Lower leg skin (tissue), 3 donors: ENCODE data around the gene CCZ1B.
"Not testable (repeated sequence)": the region's sequence is repeated elsewhere in the genome, so short reads cannot be mapped to it uniquely, and the experiment has no call there.

Experiments used
- CTCF ChIP-seq, 3 donors: fragments of 450-650 bp; IDR thresholded peaks; one replicate each; pipeline ENCODE4 v1.5.1; 2016; ENCODE audit warnings: antibody characterized with exemption in 3 of 3, mild to moderate bottlenecking in 3 of 3, moderate library complexity in 2 of 3
- POLR2A ChIP-seq, 2 donors: fragments of 450-650 bp; IDR thresholded peaks; one replicate each; pipeline ENCODE4 v1.6.1; 2016 to 2017; ENCODE audit warnings: antibody characterized with exemption in 2 of 2, mild to moderate bottlenecking in 1 of 2, moderate library complexity in 1 of 2

GRCh38 chr7:6854747-6855562, 28.9 kb upstream of the CCZ1B start:
- not testable (repeated sequence) for TF ChIP-seq CTCF, POLR2A (IDR thresholded peaks at IDR 0.05)
